Right ventricle myocardium inferior (tissue), 1 donor: ENCODE results near the gene CACNA1D. TPM values are rescaled to one million over a fixed set of nuclear protein-coding genes. Genes with fewer than 3 reads are reported as not detected.
"Not testable (repeated sequence)": the region's sequence is repeated elsewhere in the genome, so short reads cannot be mapped to it uniquely, and the experiment has no call there.

Source experiments
- ATAC-seq: fragments of 200-7000 bp; cut with Tn5 transposase; one replicate; pipeline ENCODE4 v1.9.1; 2020; ENCODE audit warnings: mild to moderate bottlenecking, moderate library complexity
- DNase-seq: peaks from one replicate; pipeline ENCODE4 v3.0.0; 2021; ENCODE audit errors: missing footprints
- intact Hi-C: fragments of 100-400 bp; cut with DNase I; formaldehyde crosslinking; loops from one replicate; pipeline ENCODE4 v1.11.0; 2022
- long read RNA-seq: library from polyadenylated mRNA; unstranded; transcript quantifications from one replicate; pipeline ENCODE4 v2.0.0, GENCODE V29; 2021
- total RNA-seq: library from RNA; stranded (reverse); fragmentation: NEBNext Ultra II Directional; extraction: Animal tissue kit (Norgen Biotek cat#: 25700); gene quantifications from one replicate; pipeline ENCODE4 v1.2.1, GENCODE V29; 2021
- donor health status: DM: no; HTN: yes; CAD: no; lungs with severe emphysema.

The CACNA1D gene
- 1.1 TPM for total RNA-seq
- long read RNA-seq = 0 reads

DNA sequence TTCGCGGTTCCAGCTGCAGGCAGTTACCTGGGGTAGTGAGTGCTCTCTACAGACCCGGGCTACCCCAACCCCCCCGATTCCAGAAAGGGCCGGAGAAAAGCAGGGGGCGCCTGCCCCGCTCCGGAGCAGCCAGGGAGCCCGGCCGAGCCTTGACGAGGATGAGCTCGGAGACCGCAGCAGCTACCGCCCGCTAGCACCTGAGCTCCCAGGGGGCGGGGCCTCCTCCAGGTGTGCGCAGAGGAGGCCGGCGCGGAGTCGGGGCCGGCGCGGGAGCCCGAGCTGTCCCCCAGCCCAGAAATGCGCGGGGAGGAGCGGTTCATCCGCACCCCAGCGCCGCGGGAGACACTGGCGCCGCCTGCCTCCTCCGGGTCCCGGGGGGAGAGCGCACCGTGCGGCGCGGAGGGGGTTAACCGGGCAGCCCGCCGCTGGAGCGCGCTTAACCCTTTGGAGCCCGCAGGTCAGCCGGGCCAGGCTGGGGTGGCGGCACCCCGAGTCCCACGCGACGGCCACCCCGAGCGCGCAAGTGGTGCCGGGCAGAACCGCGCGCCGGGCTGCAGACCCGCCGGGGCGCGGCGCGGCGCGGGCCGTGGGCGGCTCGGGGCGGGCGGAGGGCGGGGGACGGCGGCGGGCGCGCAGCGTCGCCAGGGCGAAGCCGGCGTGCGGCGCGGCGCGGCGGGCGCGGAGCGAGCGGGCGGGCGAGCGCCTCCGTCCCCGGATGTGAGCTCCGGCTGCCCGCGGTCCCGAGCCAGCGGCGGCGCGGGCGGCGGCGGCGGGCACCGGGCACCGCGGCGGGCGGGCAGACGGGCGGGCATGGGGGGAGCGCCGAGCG lies at the start of gene CACNA1D:
Gene CACNA1D, plus strand, starts transcription at position 649 of the 829 bp plus-strand sequence. CDS start 556 bp downstream, outside the sequence.
- no peak for DNase-seq
- intact Hi-C loops = loop anchor here (10.0 kb wide), 1 partner anchor 199 kb away; no protein-coding TSS in a partner anchor
- no peak for ATAC-seq

DNA sequence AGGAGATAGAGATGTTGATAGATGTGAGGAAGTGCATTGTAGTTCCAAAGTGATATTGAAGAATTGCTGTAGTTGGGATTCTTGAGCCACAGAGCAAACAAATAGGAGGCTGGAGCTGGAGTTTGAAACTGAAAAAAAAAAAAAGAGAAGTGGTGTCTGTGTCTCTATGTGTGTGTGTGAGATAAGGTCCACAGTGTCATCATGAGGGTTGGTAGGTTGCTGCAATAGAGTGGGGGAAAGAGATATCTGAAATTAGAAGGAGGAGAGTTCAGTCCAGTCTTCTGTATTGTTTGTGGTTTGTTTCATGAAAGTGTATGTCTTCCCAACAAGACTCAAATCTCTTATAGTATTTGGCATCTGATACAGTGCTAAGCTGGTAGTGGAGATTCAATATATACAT lies 37.3 kb upstream of the CACNA1D start:
- intact Hi-C loops = no loop called here
- no peak for DNase-seq
- no peak for ATAC-seq

DNA sequence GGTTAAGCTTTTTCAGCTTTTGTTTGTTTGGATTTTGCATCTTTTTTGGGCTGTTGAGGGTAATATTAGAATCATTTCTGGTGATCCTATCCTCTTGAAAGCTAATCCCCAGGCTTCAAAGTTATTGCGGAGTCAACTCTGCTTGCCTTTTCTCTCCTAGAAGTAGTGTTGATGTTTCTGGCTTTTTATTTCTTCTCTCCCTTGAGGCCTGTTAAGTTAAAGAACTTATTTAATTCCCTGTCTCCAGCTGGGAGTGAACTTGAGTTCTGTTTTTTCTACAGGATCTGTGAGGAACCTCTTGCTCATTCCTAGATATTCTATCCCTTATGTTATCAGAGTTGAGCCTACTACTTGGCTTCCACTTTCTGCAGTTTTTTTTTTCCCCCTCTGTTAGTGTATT lies 34.1 kb upstream of the CACNA1D start:
- ATAC-seq = no peak
- intact Hi-C loops = no loop called here
- no peak for DNase-seq

DNA sequence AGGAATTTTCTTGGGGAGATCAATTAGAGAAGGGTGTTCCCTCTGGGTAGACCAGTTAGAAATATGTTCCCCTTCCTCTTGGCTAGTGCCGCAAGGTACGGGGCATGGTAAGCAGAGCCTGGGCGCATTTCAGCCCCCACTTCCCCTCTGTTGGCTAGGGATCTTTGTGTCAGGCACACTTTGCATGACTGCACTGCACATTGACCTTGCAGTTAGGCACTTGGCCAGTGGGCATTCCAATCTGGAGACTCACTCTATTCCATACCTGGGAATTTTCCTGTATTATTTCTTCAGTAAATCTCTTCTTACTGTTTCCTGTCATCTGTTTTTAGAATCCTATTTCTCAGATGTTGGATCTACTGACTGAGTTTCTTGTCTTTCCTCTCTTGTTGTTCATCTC lies 30.0 kb upstream of the CACNA1D start:
- intact Hi-C loops = no loop called here
- DNase-seq = no peak

DNA sequence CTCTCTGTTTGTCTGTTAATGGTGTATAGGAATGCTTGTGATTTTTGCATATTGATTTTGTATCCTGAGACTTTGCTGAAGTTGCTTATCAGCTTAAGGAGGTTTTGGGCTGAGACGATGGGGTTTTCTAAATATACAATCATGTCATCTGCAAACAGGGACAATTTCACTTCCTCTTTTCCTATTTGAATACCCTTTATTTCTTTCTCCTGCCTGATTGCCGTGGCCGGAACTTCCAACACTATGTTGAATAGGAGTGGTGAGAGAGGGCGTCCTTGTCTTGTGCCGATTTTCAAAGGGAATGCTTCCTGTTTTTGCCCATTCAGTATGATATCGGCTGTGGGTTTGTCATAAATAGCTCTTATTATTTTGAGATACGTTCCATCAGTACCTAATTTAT lies 24.7 kb upstream of the CACNA1D start:
- DNase-seq, intact Hi-C loops, ATAC-seq: not testable (repeated sequence)

More for the DNA sequence above, 30.0 kb upstream of the CACNA1D start:
- ATAC-seq = no peak

DNA sequence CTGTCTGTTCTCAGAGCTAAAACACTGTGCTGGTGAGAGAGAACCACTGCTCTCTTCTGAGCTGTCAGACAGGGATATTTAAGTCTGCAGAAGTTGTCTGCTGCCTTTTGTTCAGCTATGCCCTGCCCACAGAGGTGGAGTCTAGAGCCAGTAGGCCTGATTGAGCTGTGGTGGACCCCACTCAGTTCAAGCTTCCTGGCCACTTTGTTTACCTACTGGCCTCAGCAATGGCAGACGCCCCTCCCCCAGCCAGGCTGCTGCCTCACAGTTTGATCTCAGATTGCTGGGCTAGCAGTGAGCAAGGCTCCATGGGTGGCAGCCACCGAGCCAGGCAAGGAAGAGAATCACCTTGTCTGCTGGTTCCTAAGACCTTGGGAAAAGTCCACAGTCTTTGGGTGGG lies 21.0 kb upstream of the CACNA1D start:
- DNase-seq (no peak), ATAC-seq (no peak)
- intact Hi-C loops = no loop called here

DNA sequence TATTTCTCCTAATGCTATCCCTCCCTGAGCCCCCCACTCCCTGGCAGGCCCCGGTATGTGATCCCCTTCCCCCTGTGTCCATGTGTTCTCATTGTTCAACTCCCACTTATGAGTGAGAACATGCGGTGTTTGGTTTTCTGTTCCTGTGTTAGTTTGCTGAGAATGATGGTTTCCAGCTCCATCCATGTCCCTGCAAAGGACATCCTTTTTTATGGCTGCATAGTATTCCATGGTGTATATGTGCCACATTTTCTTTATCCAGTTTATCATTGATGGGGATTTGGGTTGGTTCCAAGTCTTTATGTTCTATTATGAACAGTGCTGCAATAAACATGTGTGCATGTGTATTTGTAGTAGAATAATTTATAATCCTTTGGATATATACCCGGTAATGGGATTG lies 18.0 kb upstream of the CACNA1D start:
- DNase-seq, ATAC-seq, intact Hi-C loops: not testable (repeated sequence)

DNA sequence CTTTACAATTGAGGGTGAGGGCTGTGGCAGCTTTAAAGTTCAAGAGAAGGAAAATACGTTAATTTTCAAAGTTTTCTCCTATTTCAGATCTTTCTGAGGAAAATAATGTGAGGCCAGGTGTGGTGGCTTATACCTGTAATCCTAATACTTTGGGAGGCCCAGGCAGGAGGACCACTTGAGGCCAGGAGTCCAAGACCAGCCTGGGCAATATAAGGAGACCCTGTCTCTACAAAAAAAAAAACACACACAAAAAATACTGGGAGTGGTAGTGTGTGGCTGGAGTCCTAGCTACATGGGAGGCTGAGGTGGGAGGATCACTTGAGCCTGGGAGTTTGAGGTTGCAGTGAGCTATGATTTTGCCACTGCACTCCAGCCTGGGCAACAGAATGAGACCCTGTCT lies 16.7 kb upstream of the CACNA1D start:
- ATAC-seq, DNase-seq, intact Hi-C loops: not testable (repeated sequence)

DNA sequence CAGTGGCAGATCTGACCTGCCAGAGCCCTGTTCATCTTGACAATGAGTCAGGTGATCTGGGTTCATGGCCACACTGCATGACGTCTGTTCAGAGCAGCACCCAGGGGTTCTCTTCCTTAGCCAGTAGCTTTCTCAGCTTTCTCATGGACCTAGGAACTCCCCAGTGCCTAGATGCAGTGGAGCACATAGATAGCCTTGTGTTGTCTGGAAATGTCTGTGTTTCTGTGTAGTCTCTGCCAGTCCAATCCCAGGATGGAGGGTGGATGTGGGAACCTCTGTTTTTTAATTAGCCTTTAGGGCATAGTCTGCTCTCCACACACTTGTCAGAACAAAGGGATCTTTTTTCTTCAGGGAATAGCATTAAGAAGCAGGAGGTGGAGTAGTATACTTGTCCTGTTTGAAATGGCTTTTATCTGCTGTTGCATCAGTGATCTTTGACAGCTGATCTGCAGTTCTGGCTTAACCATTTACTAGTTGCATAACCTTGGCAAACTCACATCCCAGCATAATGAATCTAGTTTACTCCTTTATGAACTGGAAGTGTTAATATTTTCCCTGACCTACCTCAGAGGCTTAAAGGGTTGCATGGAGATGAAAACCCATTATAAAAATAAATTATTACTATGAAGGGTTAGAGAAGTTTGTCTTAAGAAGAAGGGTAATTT lies 16.1 kb upstream of the CACNA1D start:
- no peak for DNase-seq
- intact Hi-C loops = no loop called here

DNA sequence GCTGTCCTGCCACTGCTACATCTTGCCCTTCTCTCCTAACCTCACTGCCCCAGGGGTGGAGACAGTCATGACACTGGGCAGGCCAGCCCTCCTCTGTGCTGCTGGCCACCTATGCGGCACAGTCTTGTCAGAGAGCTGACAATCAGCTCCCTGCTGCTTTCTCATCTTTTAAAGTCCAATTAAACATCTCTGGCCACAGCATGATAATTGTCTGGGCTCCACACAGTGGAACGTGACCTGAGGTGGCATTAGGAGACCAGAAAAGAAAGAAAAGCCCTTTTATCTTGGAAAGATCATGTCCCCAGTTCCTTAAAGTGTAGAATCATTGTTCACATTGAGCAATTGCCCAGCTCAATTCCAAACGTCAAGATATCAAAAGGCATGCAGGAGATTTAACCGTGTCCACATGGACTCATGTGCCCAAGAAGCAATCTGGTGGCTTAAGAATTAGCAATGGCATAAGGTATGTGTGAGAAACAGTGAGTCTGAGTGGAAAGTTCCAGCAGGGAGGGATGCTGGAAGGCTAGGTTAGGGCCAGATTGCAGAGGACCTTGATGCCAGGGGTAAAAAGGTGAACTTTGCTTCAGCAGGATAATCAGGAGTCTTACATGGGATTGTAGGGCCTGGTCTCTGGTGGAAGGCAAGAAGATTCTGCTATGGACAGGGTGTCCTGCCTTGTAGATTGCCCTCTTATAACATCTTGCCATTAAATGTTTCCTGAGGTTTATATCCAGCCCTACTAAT lies 15.3 kb upstream of the CACNA1D start:
- no peak for DNase-seq
- ATAC-seq = no peak
- intact Hi-C loops = no loop called here

More for the DNA sequence above, 16.1 kb upstream of the CACNA1D start:
- no peak for ATAC-seq

DNA sequence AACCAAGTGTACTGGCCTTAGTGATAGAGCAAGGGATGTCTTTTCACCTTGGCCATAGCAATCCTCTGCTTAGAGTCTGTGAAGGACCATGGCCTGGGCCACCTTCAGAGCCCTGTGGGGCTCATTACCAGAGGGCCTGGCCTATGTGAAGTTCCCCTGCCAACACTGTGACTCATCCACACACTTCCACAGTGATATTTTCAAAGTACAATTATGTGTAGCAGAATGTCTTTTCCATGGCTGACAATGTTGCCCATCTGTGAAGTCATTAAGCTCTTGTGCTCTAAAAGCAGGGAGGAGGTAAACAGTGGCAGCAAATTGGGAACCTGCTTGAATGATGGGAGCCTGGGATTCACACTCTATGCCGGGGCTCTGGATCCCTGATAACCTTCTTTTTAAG lies 12.2 kb upstream of the CACNA1D start:
- ATAC-seq (no peak), DNase-seq (no peak)
- intact Hi-C loops = no loop called here

DNA sequence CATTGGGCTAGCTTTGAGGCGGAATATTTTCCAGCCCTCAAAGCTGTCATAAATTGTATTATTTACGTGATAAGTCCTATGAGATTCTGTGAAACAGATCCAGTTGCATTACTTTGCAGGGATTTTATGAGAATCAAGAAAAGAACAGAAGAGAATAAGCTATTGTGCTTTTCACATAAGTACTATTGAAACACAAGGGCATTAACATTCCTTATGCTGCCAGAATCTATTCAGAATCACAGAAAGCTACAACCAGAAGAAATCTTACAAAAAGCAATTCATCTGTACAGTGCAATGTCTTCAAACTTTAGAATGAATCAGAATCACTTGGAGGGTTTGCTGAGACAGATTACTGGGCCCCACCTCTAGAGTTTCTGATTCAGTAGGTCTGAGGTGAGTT lies 10.6 kb upstream of the CACNA1D start:
- ATAC-seq = no peak
- intact Hi-C loops = no loop called here
- DNase-seq = no peak

DNA sequence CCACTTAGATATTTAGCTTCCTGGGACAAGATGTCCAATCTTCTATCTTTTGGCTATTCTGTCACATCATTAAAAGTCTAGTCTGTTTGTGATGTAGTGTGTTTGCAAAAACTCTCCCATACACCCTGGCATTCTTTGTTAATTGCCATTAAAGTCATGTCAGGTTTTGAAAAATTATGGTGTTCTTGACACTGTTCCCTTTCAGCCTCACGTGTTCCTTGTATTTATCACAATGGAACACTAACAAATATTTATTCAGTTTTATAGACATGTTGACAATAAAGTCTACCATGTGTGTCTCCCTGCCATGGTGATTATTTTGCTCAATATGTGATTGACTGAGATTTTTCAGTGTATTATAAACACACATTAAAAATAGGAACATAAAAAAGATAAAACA lies 9.4 kb upstream of the CACNA1D start:
- intact Hi-C loops = no loop called here
- ATAC-seq (no peak), DNase-seq (no peak)

DNA sequence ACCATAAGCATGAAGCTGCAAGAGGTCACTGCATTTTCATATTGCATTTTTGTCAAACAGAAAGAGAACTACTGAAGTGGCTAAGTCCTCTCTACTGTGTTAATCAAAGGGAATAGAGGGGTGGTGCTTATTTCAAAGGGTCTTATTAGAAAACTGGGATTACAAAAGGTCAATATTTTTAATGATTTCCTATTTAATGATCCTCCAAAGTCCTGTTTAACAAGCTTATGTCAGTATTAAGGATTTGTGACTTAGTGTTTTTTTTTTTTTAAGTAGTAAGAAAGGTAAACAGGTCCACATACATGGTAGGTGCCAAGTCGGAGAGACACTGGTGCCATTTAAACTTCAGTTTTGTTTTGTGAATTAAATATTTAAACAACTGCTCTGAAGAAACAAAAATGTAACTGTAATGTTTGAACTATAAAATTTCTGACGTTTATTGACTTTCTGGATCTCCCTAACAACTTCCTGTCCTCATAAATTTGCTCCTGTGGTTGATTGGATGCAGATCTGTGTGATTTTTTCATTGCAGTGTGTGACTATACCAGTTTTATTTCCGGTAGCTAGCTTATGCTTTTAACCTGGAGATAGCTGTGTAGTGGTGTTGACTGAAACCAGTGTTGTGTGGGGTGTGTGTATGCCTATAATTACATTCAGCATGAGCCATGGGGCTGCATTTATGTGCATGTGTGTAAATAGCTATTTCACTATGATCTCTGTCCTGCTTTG lies 8.6 kb upstream of the CACNA1D start:
- intact Hi-C loops = no loop called here
- DNase-seq (no peak), ATAC-seq (no peak)

DNA sequence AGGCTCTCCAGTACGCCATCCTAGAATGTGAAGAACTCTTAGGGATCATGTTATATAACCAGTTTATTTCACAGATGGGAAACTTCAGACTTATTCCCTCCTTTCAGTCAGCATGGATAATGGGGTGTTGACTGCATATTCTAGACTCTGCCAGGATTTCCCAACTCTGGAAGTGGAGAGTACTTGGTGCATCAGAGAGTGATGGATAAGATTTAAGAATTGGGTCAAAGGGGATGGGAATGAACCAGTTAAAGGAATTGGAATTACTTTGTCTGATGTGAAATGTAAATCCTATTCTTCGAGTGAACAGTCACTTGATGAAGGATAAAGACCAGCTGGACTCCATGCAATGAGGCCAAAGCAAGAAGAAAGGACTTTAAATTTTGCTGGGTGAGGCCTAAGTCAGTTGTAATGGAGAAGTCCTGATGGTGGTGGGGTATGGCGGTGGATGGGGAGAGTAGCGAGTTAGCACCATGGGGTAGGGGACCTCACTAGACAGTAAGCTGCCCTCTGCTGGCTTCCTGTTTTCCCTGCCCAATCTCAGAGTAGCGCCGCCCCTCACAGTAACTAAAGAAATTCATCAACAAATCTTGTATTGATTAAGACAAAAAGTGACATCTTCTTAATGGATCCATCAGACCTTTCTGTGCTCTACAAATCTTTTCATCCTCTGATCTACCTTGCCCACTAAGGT lies 7.3 kb upstream of the CACNA1D start:
- DNase-seq (no peak), ATAC-seq (no peak)
- intact Hi-C loops = no loop called here

DNA sequence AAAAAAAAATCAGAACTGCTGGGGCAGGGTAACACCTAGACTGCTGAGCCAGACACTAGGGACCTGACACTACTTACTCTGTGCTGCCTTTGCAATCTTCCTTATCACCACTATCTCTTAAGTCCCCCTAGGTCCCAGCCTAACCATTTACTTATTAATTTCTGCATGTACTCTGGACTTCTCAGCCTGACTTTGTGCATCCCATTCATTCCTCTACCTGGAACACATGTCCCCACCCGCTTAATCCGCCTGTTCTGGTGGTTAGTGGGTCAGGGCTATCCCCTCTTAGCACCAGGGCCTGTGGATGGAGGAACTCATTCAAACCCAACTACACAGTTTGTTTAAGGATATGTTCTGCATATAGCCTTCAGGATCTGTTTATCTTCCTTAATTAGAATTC lies 5.0 kb upstream of the CACNA1D start:
- intact Hi-C loops = no loop called here
- no peak for ATAC-seq

DNA sequence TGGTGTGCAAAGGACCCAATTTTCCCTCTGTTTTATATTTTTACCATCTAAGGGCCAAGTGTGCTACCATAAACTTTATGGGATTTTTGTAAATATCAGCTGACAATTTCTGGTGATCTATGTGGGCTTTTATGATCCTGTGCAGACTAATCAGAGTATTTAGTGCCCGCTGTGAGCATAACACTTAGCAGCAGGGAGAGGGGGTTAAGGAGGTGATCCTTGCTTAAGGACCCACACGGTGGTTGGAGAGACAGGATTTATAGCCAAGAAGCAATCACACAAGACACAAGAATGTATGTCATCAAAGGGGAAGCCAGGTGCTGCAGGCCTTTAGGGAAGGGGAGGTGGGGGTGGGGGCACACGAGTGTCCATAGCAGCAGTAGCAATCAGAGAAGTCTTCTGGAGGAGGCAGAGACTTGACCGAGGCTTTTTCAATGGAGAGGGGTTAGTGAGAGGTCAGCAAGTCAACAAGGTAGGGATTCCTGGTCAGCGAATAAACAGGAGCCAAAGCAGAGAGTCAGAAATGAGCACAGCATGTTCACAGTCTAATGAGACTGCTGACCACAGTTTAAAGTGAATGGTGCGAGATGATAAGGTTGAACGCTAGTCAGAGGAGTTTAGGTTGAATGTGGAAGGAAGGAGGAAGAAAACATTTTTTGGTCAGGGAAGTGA lies 4.5 kb upstream of the CACNA1D start:
- intact Hi-C loops = loop anchor here (10.0 kb wide), 1 partner anchor 195 kb away; no protein-coding TSS in a partner anchor
- no peak for DNase-seq
- ATAC-seq = no peak

More for the DNA sequence above, 5.0 kb upstream of the CACNA1D start:
- no peak for DNase-seq
